Neural cell (in vitro differentiated cells): ENCODE results near the gene PPM1J.

Source experiments
- EP300 ChIP-seq: fragments of 450-650 bp; conservative IDR thresholded peaks from 2 replicates; pipeline ENCODE4 v1.6.1; 2014; ENCODE audit warnings: antibody characterized with exemption, mild to moderate bottlenecking, moderate library complexity; ENCODE audit not compliant: poor library complexity, severe bottlenecking
- EZH2 ChIP-seq: fragments of 200-600, 300-800 bp; shearing (Covaris generic), sonication (generic); IDR thresholded peaks from 2 replicates; pipeline ENCODE4 v1.6.1; 2014; ENCODE audit warnings: antibody characterized with exemption, low read length, borderline replicate concordance, mild to moderate bottlenecking; ENCODE audit not compliant: insufficient read depth, poor library complexity, severe bottlenecking
- MXI1 ChIP-seq: fragments of 450-650 bp; conservative IDR thresholded peaks from 2 replicates; pipeline ENCODE4 v1.6.1; 2014; ENCODE audit warnings: antibody characterized with exemption, mild to moderate bottlenecking; ENCODE audit not compliant: poor library complexity, severe bottlenecking
- POLR2AphosphoS5 ChIP-seq: IDR thresholded peaks from 2 replicates; pipeline ENCODE4 v1.6.1; 2012
- RAD21 ChIP-seq: fragments of 450-650 bp; conservative IDR thresholded peaks from 2 replicates; pipeline ENCODE4 v1.6.1; 2014; ENCODE audit warnings: antibody characterized with exemption, mild to moderate bottlenecking, moderate library complexity
- SMC3 ChIP-seq: fragments of 450-650 bp; conservative IDR thresholded peaks from 2 replicates; pipeline ENCODE4 v1.6.1; 2014; ENCODE audit warnings: antibody characterized with exemption, mild to moderate bottlenecking, moderate library complexity; ENCODE audit not compliant: poor library complexity
- TAF1 ChIP-seq: IDR thresholded peaks from 2 replicates; pipeline ENCODE4 v1.6.1; 2012; ENCODE audit warnings: low read depth
- TF ChIP-seq, protein P1 (sequence below): fragments of 450-650 bp; IDR thresholded peaks from 2 replicates; pipeline ENCODE4 v1.5.1; 2014; ENCODE audit warnings: antibody characterized with exemption, mild to moderate bottlenecking, moderate library complexity; ENCODE audit not compliant: poor library complexity, severe bottlenecking
- TF ChIP-seq, protein P2 (sequence below): IDR thresholded peaks from 2 replicates; pipeline ENCODE4 v1.6.1; 2012; ENCODE audit warnings: borderline replicate concordance

- TF ChIP-seq, protein P1, sequence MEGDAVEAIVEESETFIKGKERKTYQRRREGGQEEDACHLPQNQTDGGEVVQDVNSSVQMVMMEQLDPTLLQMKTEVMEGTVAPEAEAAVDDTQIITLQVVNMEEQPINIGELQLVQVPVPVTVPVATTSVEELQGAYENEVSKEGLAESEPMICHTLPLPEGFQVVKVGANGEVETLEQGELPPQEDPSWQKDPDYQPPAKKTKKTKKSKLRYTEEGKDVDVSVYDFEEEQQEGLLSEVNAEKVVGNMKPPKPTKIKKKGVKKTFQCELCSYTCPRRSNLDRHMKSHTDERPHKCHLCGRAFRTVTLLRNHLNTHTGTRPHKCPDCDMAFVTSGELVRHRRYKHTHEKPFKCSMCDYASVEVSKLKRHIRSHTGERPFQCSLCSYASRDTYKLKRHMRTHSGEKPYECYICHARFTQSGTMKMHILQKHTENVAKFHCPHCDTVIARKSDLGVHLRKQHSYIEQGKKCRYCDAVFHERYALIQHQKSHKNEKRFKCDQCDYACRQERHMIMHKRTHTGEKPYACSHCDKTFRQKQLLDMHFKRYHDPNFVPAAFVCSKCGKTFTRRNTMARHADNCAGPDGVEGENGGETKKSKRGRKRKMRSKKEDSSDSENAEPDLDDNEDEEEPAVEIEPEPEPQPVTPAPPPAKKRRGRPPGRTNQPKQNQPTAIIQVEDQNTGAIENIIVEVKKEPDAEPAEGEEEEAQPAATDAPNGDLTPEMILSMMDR: no peak
- TF ChIP-seq EZH2 (no peak), EP300 (no peak), POLR2AphosphoS5 (no peak), RAD21 (no peak), SMC3 (no peak), TAF1 (no peak), MXI1 (no peak)
- TF ChIP-seq, protein P2, sequence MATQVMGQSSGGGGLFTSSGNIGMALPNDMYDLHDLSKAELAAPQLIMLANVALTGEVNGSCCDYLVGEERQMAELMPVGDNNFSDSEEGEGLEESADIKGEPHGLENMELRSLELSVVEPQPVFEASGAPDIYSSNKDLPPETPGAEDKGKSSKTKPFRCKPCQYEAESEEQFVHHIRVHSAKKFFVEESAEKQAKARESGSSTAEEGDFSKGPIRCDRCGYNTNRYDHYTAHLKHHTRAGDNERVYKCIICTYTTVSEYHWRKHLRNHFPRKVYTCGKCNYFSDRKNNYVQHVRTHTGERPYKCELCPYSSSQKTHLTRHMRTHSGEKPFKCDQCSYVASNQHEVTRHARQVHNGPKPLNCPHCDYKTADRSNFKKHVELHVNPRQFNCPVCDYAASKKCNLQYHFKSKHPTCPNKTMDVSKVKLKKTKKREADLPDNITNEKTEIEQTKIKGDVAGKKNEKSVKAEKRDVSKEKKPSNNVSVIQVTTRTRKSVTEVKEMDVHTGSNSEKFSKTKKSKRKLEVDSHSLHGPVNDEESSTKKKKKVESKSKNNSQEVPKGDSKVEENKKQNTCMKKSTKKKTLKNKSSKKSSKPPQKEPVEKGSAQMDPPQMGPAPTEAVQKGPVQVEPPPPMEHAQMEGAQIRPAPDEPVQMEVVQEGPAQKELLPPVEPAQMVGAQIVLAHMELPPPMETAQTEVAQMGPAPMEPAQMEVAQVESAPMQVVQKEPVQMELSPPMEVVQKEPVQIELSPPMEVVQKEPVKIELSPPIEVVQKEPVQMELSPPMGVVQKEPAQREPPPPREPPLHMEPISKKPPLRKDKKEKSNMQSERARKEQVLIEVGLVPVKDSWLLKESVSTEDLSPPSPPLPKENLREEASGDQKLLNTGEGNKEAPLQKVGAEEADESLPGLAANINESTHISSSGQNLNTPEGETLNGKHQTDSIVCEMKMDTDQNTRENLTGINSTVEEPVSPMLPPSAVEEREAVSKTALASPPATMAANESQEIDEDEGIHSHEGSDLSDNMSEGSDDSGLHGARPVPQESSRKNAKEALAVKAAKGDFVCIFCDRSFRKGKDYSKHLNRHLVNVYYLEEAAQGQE: no peak
Measured at GRCh38 chr1:112672842-112673241, 42.3 kb downstream of the PPM1J start.
